PC-9 (cell line): ENCODE results near the gene GH1.

Experiments used
- EZH2 ChIP-seq: fragments of 200-600 bp; sonication (generic); IDR thresholded peaks from 2 replicates; pipeline ENCODE4 v1.8.0; 2017; ENCODE audit warnings: antibody characterized with exemption, low read depth
- TF ChIP-seq, protein P1 (sequence below): fragments of 200-600 bp; sonication (generic); conservative IDR thresholded peaks from 2 replicates; pipeline ENCODE4 v1.6.1; 2017; ENCODE audit warnings: mixed run types, antibody characterized with exemption, mild to moderate bottlenecking, moderate library complexity

DNA sequence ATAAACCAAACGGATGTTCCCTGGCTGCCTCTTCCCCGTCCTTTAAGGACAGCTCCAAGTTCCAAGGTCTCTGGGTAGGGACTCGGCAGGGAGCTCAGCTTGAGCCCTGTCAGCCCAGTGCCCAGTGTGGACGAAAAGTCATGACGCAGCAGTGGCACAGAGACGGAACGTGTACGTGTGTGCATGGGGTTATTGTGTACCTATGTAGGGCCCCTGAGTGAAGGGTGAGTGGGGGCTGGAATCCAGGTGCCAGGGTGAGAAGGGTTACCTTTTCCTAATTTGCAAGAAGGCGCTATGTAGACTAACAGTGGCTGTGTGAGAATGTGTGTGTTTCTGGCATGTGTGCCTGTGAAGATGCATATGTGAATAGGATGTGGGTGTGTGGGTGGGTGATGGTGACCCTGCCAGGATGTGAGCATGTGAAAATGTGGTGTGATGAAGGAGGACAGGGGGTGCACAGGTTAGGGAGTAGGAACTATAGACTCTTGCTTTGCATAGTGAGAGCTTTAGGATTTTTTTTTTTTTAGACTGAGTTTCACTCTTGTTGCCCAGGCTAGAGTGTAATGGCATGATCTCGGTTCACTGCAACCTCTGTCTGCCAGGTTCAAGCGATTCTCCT lies 48.1 kb upstream of the GH1 start:
- TF ChIP-seq, protein P1, sequence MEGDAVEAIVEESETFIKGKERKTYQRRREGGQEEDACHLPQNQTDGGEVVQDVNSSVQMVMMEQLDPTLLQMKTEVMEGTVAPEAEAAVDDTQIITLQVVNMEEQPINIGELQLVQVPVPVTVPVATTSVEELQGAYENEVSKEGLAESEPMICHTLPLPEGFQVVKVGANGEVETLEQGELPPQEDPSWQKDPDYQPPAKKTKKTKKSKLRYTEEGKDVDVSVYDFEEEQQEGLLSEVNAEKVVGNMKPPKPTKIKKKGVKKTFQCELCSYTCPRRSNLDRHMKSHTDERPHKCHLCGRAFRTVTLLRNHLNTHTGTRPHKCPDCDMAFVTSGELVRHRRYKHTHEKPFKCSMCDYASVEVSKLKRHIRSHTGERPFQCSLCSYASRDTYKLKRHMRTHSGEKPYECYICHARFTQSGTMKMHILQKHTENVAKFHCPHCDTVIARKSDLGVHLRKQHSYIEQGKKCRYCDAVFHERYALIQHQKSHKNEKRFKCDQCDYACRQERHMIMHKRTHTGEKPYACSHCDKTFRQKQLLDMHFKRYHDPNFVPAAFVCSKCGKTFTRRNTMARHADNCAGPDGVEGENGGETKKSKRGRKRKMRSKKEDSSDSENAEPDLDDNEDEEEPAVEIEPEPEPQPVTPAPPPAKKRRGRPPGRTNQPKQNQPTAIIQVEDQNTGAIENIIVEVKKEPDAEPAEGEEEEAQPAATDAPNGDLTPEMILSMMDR, result no peak
- no peak for TF ChIP-seq EZH2
